ENCODE results near the gene TRPM4.

- TF ChIP-seq CTCF (conservative IDR thresholded peaks at IDR 0.05 in 1 of 2, IDR thresholded peaks at IDR 0.05 in 1 of 2; ENCODE audit: extremely low read depth in 1 of 2, insufficient read depth in 1 of 2, low read depth in 1 of 2, low read length in 2 of 2) (no peak), EZH2 (IDR thresholded peaks at IDR 0.05; ENCODE audit: borderline replicate concordance, low read length) (no peak)
These were observed 7.9 kb upstream of the TRPM4 start for GRCh38 chr19:49149652-49150105.

Data from mammary epithelial cell (primary cell).